HEK293 (cell line): ENCODE results near the gene MUS81.

Experiments
- CTCF ChIA-PET: fragments of 350-600 bp; formaldehyde crosslinking; extraction: SDS; loops from one replicate; lab custom pipeline; 2021; ENCODE audit warnings: antibody characterized with exemption; lab: Yijun Ruan, JAX
- POLR2A ChIA-PET: fragments of 300-600 bp; formaldehyde crosslinking; extraction: SDS; loops from one replicate; lab custom pipeline; 2020; ENCODE audit warnings: antibody characterized with exemption, inconsistent platforms; lab: Yijun Ruan, JAX
- H3K27ac ChIP-seq: fragments of 200-500 bp; sonication (Bioruptor generic); 2 replicates; pipeline ENCODE4 v1.5.1; 2014; ENCODE audit warnings: low read depth, low read length, control low read depth, inconsistent platforms; ENCODE audit errors: extremely low read depth
- H3K36me3 ChIP-seq, 2 experiments: fragments of 200-500 bp in 1 of 2; sonication (Bioruptor generic) in 1 of 2; 1 replicate in 1 of 2; 2 replicates in 1 of 2; pipeline ENCODE4 v1.5.1; 2014 to 2017; ENCODE audit warnings: inconsistent platforms in 2 of 2, low read length in 2 of 2; ENCODE audit not compliant: control insufficient read depth in 2 of 2, insufficient read depth in 1 of 2
- H3K4me1 ChIP-seq: fragments of 200-500 bp; sonication (Bioruptor generic); 2 replicates; pipeline ENCODE4 v1.5.1; 2014; ENCODE audit warnings: mild to moderate bottlenecking, low read length, inconsistent platforms; ENCODE audit not compliant: control insufficient read depth, insufficient read depth
- H3K4me3 ChIP-seq: 2 replicates; pipeline ENCODE4 v1.5.1; 2011; ENCODE audit warnings: low read depth, mild to moderate bottlenecking, control low read depth, low read length, moderate library complexity
- H3K9me3 ChIP-seq: fragments of 200-500 bp; sonication (Bioruptor generic); 2 replicates; pipeline ENCODE4 v1.5.1; 2014; ENCODE audit warnings: low read depth, low read length, inconsistent platforms; ENCODE audit not compliant: control insufficient read depth, insufficient read depth
- ATF2 ChIP-seq: fragments of 450-650 bp; formaldehyde crosslinking; IDR thresholded peaks from 2 replicates; pipeline ENCODE4 v1.5.1; 2016; ENCODE audit warnings: missing biosample characterization, missing genetic modification characterization, low read depth
- BCL6B ChIP-seq: fragments of 450-650 bp; formaldehyde crosslinking; IDR thresholded peaks from 2 replicates; pipeline ENCODE4 v1.5.1; 2017; ENCODE audit warnings: missing biosample characterization, missing genetic modification characterization
- GLI4 ChIP-seq: fragments of 450-650 bp; formaldehyde crosslinking; IDR thresholded peaks from 2 replicates; pipeline ENCODE4 v1.5.1; 2016; ENCODE audit warnings: missing biosample characterization, missing genetic modification characterization
- INSM2 ChIP-seq: fragments of 450-650 bp; formaldehyde crosslinking; IDR thresholded peaks from 2 replicates; pipeline ENCODE4 v1.5.1; 2016; ENCODE audit warnings: missing biosample characterization, missing genetic modification characterization
- KLF1 ChIP-seq: fragments of 450-650 bp; formaldehyde crosslinking; IDR thresholded peaks from 2 replicates; pipeline ENCODE4 v1.5.1; 2016; ENCODE audit warnings: missing biosample characterization, missing genetic modification characterization
- KLF16 ChIP-seq: fragments of 450-650 bp; formaldehyde crosslinking; IDR thresholded peaks from 2 replicates; pipeline ENCODE4 v1.5.1; 2017; ENCODE audit warnings: missing biosample characterization, missing genetic modification characterization
- OSR2 ChIP-seq: fragments of 450-650 bp; formaldehyde crosslinking; IDR thresholded peaks from 2 replicates; pipeline ENCODE4 v1.5.1; 2016; ENCODE audit warnings: missing biosample characterization, missing genetic modification characterization
- OVOL3 ChIP-seq: fragments of 450-650 bp; formaldehyde crosslinking; IDR thresholded peaks from 2 replicates; pipeline ENCODE4 v1.5.1; 2016; ENCODE audit warnings: missing biosample characterization, missing genetic modification characterization
- YY1 ChIP-seq: fragments of 450-650 bp; formaldehyde crosslinking; IDR thresholded peaks from 2 replicates; pipeline ENCODE4 v1.5.1; 2018; ENCODE audit warnings: missing biosample characterization, missing genetic modification characterization
- ZBTB1 ChIP-seq: fragments of 450-650 bp; formaldehyde crosslinking; IDR thresholded peaks from 2 replicates; pipeline ENCODE4 v1.5.1; 2016; ENCODE audit warnings: missing biosample characterization, missing genetic modification characterization
- ZBTB48 ChIP-seq: fragments of 450-650 bp; formaldehyde crosslinking; IDR thresholded peaks from 2 replicates; pipeline ENCODE4 v1.5.1; 2016; ENCODE audit warnings: missing biosample characterization, missing genetic modification characterization
- ZFP37 ChIP-seq: fragments of 450-650 bp; formaldehyde crosslinking; IDR thresholded peaks from 2 replicates; pipeline ENCODE4 v1.5.1; 2016; ENCODE audit warnings: missing biosample characterization, missing genetic modification characterization
- ZFP41 ChIP-seq: fragments of 450-650 bp; formaldehyde crosslinking; IDR thresholded peaks from 2 replicates; pipeline ENCODE4 v1.5.1; 2016; ENCODE audit warnings: missing biosample characterization, missing genetic modification characterization, borderline replicate concordance
- ZNF112 ChIP-seq: fragments of 450-650 bp; formaldehyde crosslinking; IDR thresholded peaks from 2 replicates; pipeline ENCODE4 v1.5.0; 2017; ENCODE audit warnings: missing biosample characterization, missing genetic modification characterization
- ZNF157 ChIP-seq: fragments of 450-650 bp; formaldehyde crosslinking; IDR thresholded peaks from 2 replicates; pipeline ENCODE4 v1.5.1; 2016; ENCODE audit warnings: missing biosample characterization, missing genetic modification characterization
- ZNF202 ChIP-seq: fragments of 450-650 bp; formaldehyde crosslinking; IDR thresholded peaks from 2 replicates; pipeline ENCODE4 v1.5.1; 2016; ENCODE audit warnings: missing biosample characterization, missing genetic modification characterization, borderline replicate concordance
- ZNF266 ChIP-seq: fragments of 450-650 bp; formaldehyde crosslinking; IDR thresholded peaks from 2 replicates; pipeline ENCODE4 v1.5.1; 2016; ENCODE audit warnings: missing biosample characterization, missing genetic modification characterization, low read depth
- ZNF324 ChIP-seq: fragments of 450-650 bp; formaldehyde crosslinking; IDR thresholded peaks from 2 replicates; pipeline ENCODE4 v1.5.1; 2016; ENCODE audit warnings: missing biosample characterization, missing genetic modification characterization
- ZNF350 ChIP-seq: fragments of 450-650 bp; formaldehyde crosslinking; IDR thresholded peaks from 2 replicates; pipeline ENCODE4 v1.5.0; 2017; ENCODE audit warnings: missing biosample characterization, mild to moderate bottlenecking, missing genetic modification characterization
- ZNF366 ChIP-seq: fragments of 450-650 bp; formaldehyde crosslinking; conservative IDR thresholded peaks from 2 replicates; pipeline ENCODE4 v1.5.1; 2016; ENCODE audit warnings: missing biosample characterization, missing genetic modification characterization
- ZNF426 ChIP-seq: fragments of 450-650 bp; formaldehyde crosslinking; IDR thresholded peaks from 2 replicates; pipeline ENCODE4 v1.5.1; 2017; ENCODE audit warnings: missing biosample characterization, missing genetic modification characterization, mild to moderate bottlenecking, inconsistent platforms, moderate library complexity
- ZNF555 ChIP-seq: fragments of 450-650 bp; formaldehyde crosslinking; conservative IDR thresholded peaks from 2 replicates; pipeline ENCODE4 v1.5.1; 2017; ENCODE audit warnings: missing biosample characterization, mild to moderate bottlenecking, missing genetic modification characterization, inconsistent platforms
- ZNF629 ChIP-seq: fragments of 450-650 bp; formaldehyde crosslinking; IDR thresholded peaks from 2 replicates; pipeline ENCODE4 v1.5.1; 2017; ENCODE audit warnings: missing biosample characterization, missing genetic modification characterization
- ZNF639 ChIP-seq: fragments of 450-650 bp; formaldehyde crosslinking; IDR thresholded peaks from 2 replicates; pipeline ENCODE4 v1.5.1; 2016; ENCODE audit warnings: missing biosample characterization, missing genetic modification characterization
- ZNF654 ChIP-seq: fragments of 450-650 bp; formaldehyde crosslinking; IDR thresholded peaks from 2 replicates; pipeline ENCODE4 v1.5.1; 2016; ENCODE audit warnings: low read depth, missing biosample characterization, missing genetic modification characterization
- ZNF658 ChIP-seq: fragments of 450-650 bp; formaldehyde crosslinking; IDR thresholded peaks from 2 replicates; pipeline ENCODE4; 2016; ENCODE audit warnings: missing biosample characterization, missing genetic modification characterization
- ZNF701 ChIP-seq: fragments of 450-650 bp; formaldehyde crosslinking; IDR thresholded peaks from 2 replicates; pipeline ENCODE4 v1.5.1; 2016; ENCODE audit warnings: missing biosample characterization, missing genetic modification characterization
- ZNF707 ChIP-seq: fragments of 450-650 bp; formaldehyde crosslinking; IDR thresholded peaks from 2 replicates; pipeline ENCODE4 v1.5.1; 2016; ENCODE audit warnings: missing biosample characterization, missing genetic modification characterization
- ZNF776 ChIP-seq: fragments of 450-650 bp; formaldehyde crosslinking; IDR thresholded peaks from 2 replicates; pipeline ENCODE4 v1.5.0; 2017; ENCODE audit warnings: missing biosample characterization, missing genetic modification characterization, borderline replicate concordance
- ZXDB ChIP-seq: fragments of 450-650 bp; formaldehyde crosslinking; IDR thresholded peaks from 2 replicates; pipeline ENCODE4 v1.5.1; 2016; ENCODE audit warnings: missing biosample characterization, missing genetic modification characterization

MUS81 gene

GRCh38 chr11:65842144-65842543, 18.1 kb upstream of the MUS81 start:
- Histone ChIP-seq H3K4me1 (no peaks in the 10 kb centered on the region), H3K36me3 (no peaks in the 10 kb centered on the region), H3K27ac (no peak overlapping the region), H3K4me3 (no peak overlapping the region), H3K9me3 (no peaks in the 10 kb centered on the region)
- ChIA-PET POLR2A (interaction anchor here (0.7 kb wide), 1 partner anchor 15 kb away, joined by 8 read pairs; no protein-coding TSS in a partner anchor), CTCF (interaction anchor here (0.9 to 1.7 kb wide), 3 partner anchors 9 to 166 kb away, joined by 5 to 7 read pairs (median 6); no protein-coding TSS in a partner anchor)
- TF ChIP-seq ZNF629 (no peak), ZNF639 (tag by site-specific recombination) (no peak), ZNF654 (no peak), ZNF426 (tag by site-specific recombination) (no peak), ZNF157 (no peak), ZNF350 (tag by site-specific recombination) (no peak), ZNF266 (tag by site-specific recombination) (no peak), ZNF202 (tag by site-specific recombination) (no peak), ZNF707 (tag by site-specific recombination) (no peak), ZFP41 (tag by site-specific recombination) (no peak), ZNF366 (tag by site-specific recombination) (no peak), ZBTB48 (tag by site-specific recombination) (no peak)

- Histone ChIP-seq H3K27ac (no peak overlapping the region), H3K4me3 (no peak overlapping the region), H3K4me1 (no peaks in the 10 kb centered on the region), H3K9me3 (no peaks in the 10 kb centered on the region), H3K36me3 (no peaks in the 10 kb centered on the region)
- TF ChIP-seq GLI4 (tag by site-specific recombination) (no peak), YY1 (tag by site-specific recombination) (no peak), ZNF701 (tag by site-specific recombination) (no peak), OVOL3 (tag by site-specific recombination) (no peak), BCL6B (tag by site-specific recombination) (no peak), KLF1 (no peak), ZFP37 (no peak), ZNF112 (tag by site-specific recombination) (no peak), ZBTB1 (no peak), ZNF324 (tag by site-specific recombination) (no peak), OSR2 (tag by site-specific recombination) (no peak), ZXDB (tag by site-specific recombination) (no peak), ATF2 (tag by site-specific recombination) (no peak), ZNF555 (tag by site-specific recombination) (no peak), ZNF776 (tag by site-specific recombination) (no peak), ZNF658 (tag by site-specific recombination) (no peak), INSM2 (tag by site-specific recombination) (no peak), KLF16 (tag by site-specific recombination) (no peak)
- POLR2A ChIA-PET: interaction anchor here (1.0 kb wide), 1 partner anchor 9 kb away, joined by 3 read pairs; no protein-coding TSS in a partner anchor
- CTCF ChIA-PET: interaction anchor here (0.6 to 1.7 kb wide), 5 partner anchors 7 to 132 kb away, joined by 3 to 7 read pairs (median 4); partner anchors contain the start of genes KAT5 and MUS81
These were observed 16.4 kb upstream of the MUS81 start for GRCh38 chr11:65843811-65844210.
